ENCODE data around the gene ARF6. TPM values are rescaled to one million over a fixed set of nuclear protein-coding genes. Genes with fewer than 3 reads are reported as not detected.
A peak's percentile ranks its signal among the peaks of the same experiment; 100 is the strongest.

Gene ARF6
- total RNA-seq, 1 donor from 2014 or later = 48.6 TPM

DNA sequence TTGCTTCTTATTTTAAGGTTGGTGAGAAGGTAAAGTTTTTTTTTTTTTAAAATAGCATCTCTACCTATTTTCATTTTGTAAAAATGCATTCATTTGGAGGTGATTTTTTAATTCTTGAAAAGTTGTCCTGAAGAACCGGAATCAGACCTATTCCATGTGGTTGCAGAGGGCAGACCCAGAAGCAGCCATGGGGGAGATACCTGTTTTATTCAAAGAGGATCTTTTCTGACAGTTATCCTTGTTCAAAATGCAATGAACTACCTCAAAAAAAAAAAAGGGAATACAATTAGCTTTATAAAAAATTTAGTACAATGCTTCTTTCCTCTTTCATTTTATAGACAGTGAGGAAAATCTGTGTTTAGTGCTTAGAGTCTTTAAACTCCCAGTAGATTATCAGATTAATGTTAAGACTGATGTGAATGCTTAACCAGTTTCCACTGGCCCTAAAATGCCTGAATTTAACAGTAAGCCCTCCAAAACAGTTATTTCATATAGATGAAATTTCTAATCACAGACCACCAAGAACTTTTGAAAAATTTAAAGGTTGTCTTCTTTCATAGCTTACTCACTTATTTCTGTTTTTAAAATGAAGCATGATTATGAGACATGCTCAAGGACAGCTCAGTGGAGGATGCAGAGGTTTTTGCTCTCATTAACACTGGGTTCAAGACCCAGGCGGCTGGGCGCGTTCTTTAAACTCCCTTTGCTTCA, 31.7 kb upstream of the ARF6 start:
- Histone ChIP-seq H3K27me3 (no peaks in the 10 kb centered on the region), H3K4me1 (peaks cover 12% of the 10 kb centered on the region), H3K27ac (peak overlapping the region; percentile 95), H3K36me3 (no peaks in the 10 kb centered on the region), H3K9me3 (no peaks in the 10 kb centered on the region), H3K4me3 (peak overlapping the region; percentile 51 to 64)
- no peak for DNase-seq (ENCODE audit: extremely low spot score in 2 of 2)
- intact Hi-C loops (cut with DNase I) = loop anchor here (10.0 kb wide), 1 partner anchor 254 kb away; the partner anchor contains the start of gene VCPKMT
- TF ChIP-seq CTCF (IDR thresholded peaks at IDR 0.05) (no peak), POLR2A (IDR thresholded peaks at IDR 0.05) (no peak), POLR2AphosphoS5 (IDR thresholded peaks at IDR 0.05; ENCODE audit: insufficient read depth in 1 of 2, low read depth in 1 of 2) (no peak)

GRCh38 chr14:49861699-49862088, 31.2 kb upstream of the ARF6 start:
- Histone ChIP-seq H3K27ac (peak overlapping the region; percentile 95), H3K4me1 (peaks cover 12% of the 10 kb centered on the region), H3K9me3 (no peaks in the 10 kb centered on the region), H3K36me3 (no peaks in the 10 kb centered on the region), H3K4me3 (peak overlapping the region; percentile 51 to 64), H3K27me3 (no peaks in the 10 kb centered on the region)
- intact Hi-C loops (cut with DNase I) = loop anchor here (10.0 kb wide), 1 partner anchor 253 kb away; the partner anchor contains the start of gene VCPKMT
- TF ChIP-seq POLR2AphosphoS5 (IDR thresholded peaks at IDR 0.05; ENCODE audit: insufficient read depth in 1 of 2, low read depth in 1 of 2) (no peak), POLR2A (IDR thresholded peaks at IDR 0.05) (no peak), CTCF (IDR thresholded peaks at IDR 0.05) (no peak)
- peak in 1 of 2 donors; percentile 94 for DNase-seq (ENCODE audit: extremely low spot score in 2 of 2)

- H3K9me3 ChIP-seq = no peaks in the 10 kb centered on the region
- intact Hi-C loops (cut with DNase I) = loop anchor here (10.0 kb wide), 1 partner anchor 253 kb away; the partner anchor contains the start of gene VCPKMT
- peak overlapping the region; percentile 95 for H3K27ac ChIP-seq
- H3K4me1 ChIP-seq = peaks cover 12% of the 10 kb centered on the region
- H3K4me3 ChIP-seq = peak overlapping the region; percentile 51 to 64
- no peaks in the 10 kb centered on the region for H3K36me3 ChIP-seq
- DNase-seq (ENCODE audit: extremely low spot score in 2 of 2) = no peak
- TF ChIP-seq POLR2A (IDR thresholded peaks at IDR 0.05) (peak in 1 of 2 donors; percentile 12), POLR2AphosphoS5 (IDR thresholded peaks at IDR 0.05; ENCODE audit: insufficient read depth in 1 of 2, low read depth in 1 of 2) (peak in 1 of 2 donors; percentile 25), CTCF (IDR thresholded peaks at IDR 0.05) (peak; percentile 96 to 100 (median 99))
- no peaks in the 10 kb centered on the region for H3K27me3 ChIP-seq
These were observed 30.7 kb upstream of the ARF6 start for GRCh38 chr14:49862089-49862673.

DNA sequence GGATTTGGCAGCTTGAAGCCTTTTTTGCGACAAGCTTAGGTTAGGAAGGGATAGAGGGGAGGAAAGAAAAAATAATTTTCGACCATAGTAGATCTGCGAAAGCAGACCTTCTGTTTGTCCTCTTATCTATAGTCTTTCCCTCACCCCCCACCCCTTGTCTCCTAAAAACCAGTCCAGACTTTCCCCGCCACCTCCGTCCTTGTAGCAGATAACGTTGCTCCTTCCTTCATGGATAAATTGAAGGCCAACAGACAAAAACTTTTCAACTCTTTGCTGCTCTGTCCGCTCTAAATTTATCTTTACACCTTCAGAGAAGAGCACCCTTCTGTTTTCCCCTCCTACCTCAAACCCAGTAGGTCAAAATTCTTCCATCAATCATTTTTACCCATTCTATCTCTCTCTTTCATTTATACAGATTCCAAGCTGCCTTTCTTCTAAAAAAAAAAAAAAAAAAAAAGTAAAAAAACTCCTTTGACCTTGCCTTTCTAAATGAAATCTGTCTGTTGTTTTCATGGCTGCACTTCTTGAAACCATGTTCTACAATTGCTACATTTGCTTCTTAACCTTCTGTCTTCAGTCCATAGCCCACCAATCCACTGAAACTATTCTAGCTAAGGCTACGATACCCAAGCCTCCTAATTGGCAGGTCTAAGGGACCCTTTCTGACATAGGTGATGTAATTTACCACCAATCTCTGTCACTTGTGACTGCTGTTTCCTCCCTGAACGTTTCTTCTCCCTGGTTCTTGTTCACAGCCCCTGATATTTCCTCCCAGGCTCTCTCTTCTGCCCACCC, 29.2 kb upstream of the ARF6 start:
- Histone ChIP-seq H3K4me1 (peaks cover 15% of the 10 kb centered on the region), H3K27ac (peak overlapping the region; percentile 95), H3K9me3 (no peaks in the 10 kb centered on the region), H3K27me3 (no peaks in the 10 kb centered on the region), H3K36me3 (no peaks in the 10 kb centered on the region), H3K4me3 (peak overlapping the region; percentile 51 to 64)
- no peak for DNase-seq (ENCODE audit: extremely low spot score in 2 of 2)
- TF ChIP-seq POLR2A (IDR thresholded peaks at IDR 0.05) (no peak), POLR2AphosphoS5 (IDR thresholded peaks at IDR 0.05; ENCODE audit: insufficient read depth in 1 of 2, low read depth in 1 of 2) (no peak), CTCF (IDR thresholded peaks at IDR 0.05) (no peak)
- intact Hi-C loops (cut with DNase I) = loop anchor here (10.0 kb wide), 1 partner anchor 251 kb away; the partner anchor contains the start of gene VCPKMT
